IMR-90 (cell line): ENCODE data around the gene GOLT1A. TPM values are rescaled to one million over a fixed set of nuclear protein-coding genes. Genes with fewer than 3 reads are reported as not detected.

Experiments used
- ATAC-seq: fragments of 200-7000 bp; cut with Tn5 transposase; 2 replicates; pipeline ENCODE4 v1.9.1; 2020; ENCODE audit warnings: low read depth, mild to moderate bottlenecking, moderate library complexity
- BruUV-seq: library from RNA; stranded (reverse); fragments of 400-500 nt; replicated peaks from 2 replicates; lab custom pipeline; 2021; lab: Mats Ljungman, UMichigan
- CTCF ChIA-PET: fragments of 300-600 bp; formaldehyde crosslinking; extraction: SDS; loops from one replicate; lab custom pipeline; 2021; ENCODE audit warnings: antibody characterized with exemption; lab: Yijun Ruan, JAX
- POLR2A ChIA-PET: fragments of 300-600 bp; sonication (Branson Sonifier 250); formaldehyde crosslinking; loops from one replicate; lab custom pipeline; 2022; ENCODE audit warnings: antibody characterized with exemption; ENCODE audit not compliant: unreplicated experiment; lab: Charles Lee
- DNase-seq: peaks from one replicate; pipeline ENCODE4 v3.0.0; 2013
- H2AFZ ChIP-seq: replicated peaks from 2 replicates; pipeline ENCODE3; 2013; ENCODE audit warnings: low read length, mild to moderate bottlenecking; ENCODE audit not compliant: poor library complexity
- H2AK5ac ChIP-seq: 2 replicates; pipeline ENCODE4 v1.6.1; 2013; ENCODE audit warnings: low read depth, low read length, inconsistent platforms
- H2AK9ac ChIP-seq: replicated peaks from 2 replicates; pipeline ENCODE3; 2013; ENCODE audit warnings: mild to moderate bottlenecking, low read depth, low read length, moderate library complexity; ENCODE audit not compliant: poor library complexity
- H2BK120ac ChIP-seq: 2 replicates; pipeline ENCODE4 v1.6.1; 2013; ENCODE audit warnings: low read depth, low read length, inconsistent platforms
- H2BK15ac ChIP-seq: 3 replicates; pipeline ENCODE4 v1.6.1; 2013; ENCODE audit warnings: low read depth, low read length, inconsistent platforms
- H2BK20ac ChIP-seq: 2 replicates; pipeline ENCODE4 v1.6.1; 2013; ENCODE audit warnings: low read depth, mild to moderate bottlenecking, inconsistent platforms, low read length, moderate library complexity
- H2BK5ac ChIP-seq: 2 replicates; pipeline ENCODE4 v1.6.1; 2013; ENCODE audit warnings: mild to moderate bottlenecking, low read depth, low read length, inconsistent platforms; ENCODE audit not compliant: poor library complexity, severe bottlenecking
- H3K14ac ChIP-seq: replicated peaks from 2 replicates; pipeline ENCODE4 v1.6.1; 2013; ENCODE audit warnings: low read depth, low read length, inconsistent platforms
- H3K18ac ChIP-seq: 2 replicates; pipeline ENCODE4 v1.6.1; 2013; ENCODE audit warnings: low read depth, low read length, control low read depth
- H3K23ac ChIP-seq: 2 replicates; pipeline ENCODE4 v1.6.1; 2013; ENCODE audit warnings: low read depth, low read length, inconsistent platforms
- H3K27ac ChIP-seq: 2 replicates; pipeline ENCODE4 v1.5.1; 2013; ENCODE audit warnings: mild to moderate bottlenecking, control low read depth, low read length; ENCODE audit not compliant: insufficient read depth
- H3K27me3 ChIP-seq: 2 replicates; pipeline ENCODE4 v1.6.1; 2013; ENCODE audit warnings: low read length; ENCODE audit not compliant: control insufficient read depth, insufficient read depth
- H3K36me3 ChIP-seq: 2 replicates; pipeline ENCODE4 v1.6.1; 2013; ENCODE audit warnings: low read length, mixed read lengths; ENCODE audit not compliant: control insufficient read depth, insufficient read depth
- H3K4ac ChIP-seq: 2 replicates; pipeline ENCODE4 v1.6.1; 2013; ENCODE audit warnings: low read depth, low read length, inconsistent platforms
- H3K4me1 ChIP-seq: 2 replicates; pipeline ENCODE4 v1.6.1; 2013; ENCODE audit warnings: low read length, mixed read lengths; ENCODE audit not compliant: control insufficient read depth, insufficient read depth
- H3K4me2 ChIP-seq: 2 replicates; pipeline ENCODE4 v1.6.1; 2013; ENCODE audit warnings: low read depth, mild to moderate bottlenecking, control low read depth, low read length, moderate library complexity
- H3K4me3 ChIP-seq: 2 replicates; pipeline ENCODE4 v1.5.1; 2013; ENCODE audit warnings: low read depth, mild to moderate bottlenecking, control low read depth, low read length, moderate library complexity; ENCODE audit not compliant: insufficient read depth
- H3K56ac ChIP-seq: 2 replicates; pipeline ENCODE4 v1.6.1; 2013; ENCODE audit warnings: low read length, inconsistent platforms; ENCODE audit not compliant: insufficient read depth; ENCODE audit errors: extremely low read depth
- H3K79me1 ChIP-seq, 2 experiments: 2 replicates each; pipeline ENCODE4 v1.6.1; 2013; ENCODE audit warnings: low read length in 2 of 2, inconsistent platforms in 1 of 2, low read depth in 1 of 2
- H3K9ac ChIP-seq: 2 replicates; pipeline ENCODE4 v1.6.1; 2013; ENCODE audit warnings: low read depth, low read length, control low read depth
- H3K9me1 ChIP-seq: 2 replicates; pipeline ENCODE4 v1.6.1; 2013; ENCODE audit warnings: low read length, inconsistent platforms; ENCODE audit not compliant: insufficient read depth
- H3K9me3 ChIP-seq: 2 replicates; pipeline ENCODE4 v1.6.1; 2013; ENCODE audit warnings: low read length; ENCODE audit not compliant: control insufficient read depth, insufficient read depth
- H4K20me1 ChIP-seq: 2 replicates; pipeline ENCODE4 v1.6.1; 2013; ENCODE audit warnings: low read length, inconsistent platforms; ENCODE audit not compliant: insufficient read depth
- H4K5ac ChIP-seq: 2 replicates; pipeline ENCODE4 v1.6.1; 2013; ENCODE audit warnings: mild to moderate bottlenecking, low read depth, low read length, control low read depth
- H4K8ac ChIP-seq, 2 experiments: 2 replicates each; pipeline ENCODE4 v1.6.1; 2013; ENCODE audit warnings: low read depth in 2 of 2, low read length in 2 of 2, control low read depth in 1 of 2, inconsistent platforms in 1 of 2
- H4K91ac ChIP-seq: 2 replicates; pipeline ENCODE4 v1.6.1; 2013; ENCODE audit warnings: low read depth, low read length, inconsistent platforms; ENCODE audit not compliant: insufficient read depth
- BHLHE40 ChIP-seq: fragments of 150-350 bp; IDR thresholded peaks from 2 replicates; pipeline ENCODE4 v1.6.1; 2016; ENCODE audit warnings: mild to moderate bottlenecking, low read depth, low read length
- CEBPB ChIP-seq: IDR thresholded peaks from 2 replicates; pipeline ENCODE4 v1.6.1; 2012; ENCODE audit warnings: low read depth, low read length, improper control_type of control experiment
- CHD1 ChIP-seq: IDR thresholded peaks from 2 replicates; pipeline ENCODE4 v1.6.1; 2012; ENCODE audit warnings: low read depth, low read length, improper control_type of control experiment
- CTCF ChIP-seq: conservative IDR thresholded peaks from 2 replicates; pipeline ENCODE4 v1.5.1; 2012; ENCODE audit warnings: mild to moderate bottlenecking, low read depth, low read length, improper control_type of control experiment
- FOS ChIP-seq: fragments of 150-350 bp; IDR thresholded peaks from 2 replicates; pipeline ENCODE4 v1.6.1; 2016; ENCODE audit warnings: low read depth, low read length
- MAFK ChIP-seq: IDR thresholded peaks from 2 replicates; pipeline ENCODE4 v1.6.1; 2012; ENCODE audit warnings: low read depth, low read length, improper control_type of control experiment
- MAZ ChIP-seq: IDR thresholded peaks from 2 replicates; pipeline ENCODE4 v1.6.1; 2012; ENCODE audit warnings: low read depth, mild to moderate bottlenecking, low read length, improper control_type of control experiment, moderate library complexity, borderline replicate concordance
- MXI1 ChIP-seq: IDR thresholded peaks from 2 replicates; pipeline ENCODE4 v1.6.1; 2012; ENCODE audit warnings: low read depth, mild to moderate bottlenecking, low read length, moderate library complexity, borderline replicate concordance
- NFE2L2 ChIP-seq: fragments of 150-350 bp; IDR thresholded peaks from 2 replicates; pipeline ENCODE4 v1.6.1; 2016; ENCODE audit warnings: low read depth, mild to moderate bottlenecking, low read length
- POLR2A ChIP-seq: IDR thresholded peaks from 2 replicates; pipeline ENCODE4 v1.6.1; 2012; ENCODE audit warnings: mild to moderate bottlenecking, low read depth, low read length
- RAD21 ChIP-seq: IDR thresholded peaks from 2 replicates; pipeline ENCODE4 v1.6.1; 2012; ENCODE audit warnings: low read length, improper control_type of control experiment
- RFX5 ChIP-seq: IDR thresholded peaks from 2 replicates; pipeline ENCODE4 v1.8.0; 2012; ENCODE audit warnings: low read depth, mild to moderate bottlenecking, low read length, moderate library complexity
- WGBS, 2 experiments: methylation state at CpG; one replicate each; pipeline versions ENCODE4 v1.1.5 to v1.1.7; 2013; ENCODE audit warnings: missing lambda C conversion rate in 2 of 2; ENCODE audit not compliant: insufficient read length in 1 of 2; ENCODE audit errors: extremely low coverage in 2 of 2; 5-methylcytosine and 5-hydroxymethylcytosine counted together
- dilution Hi-C: fragments of 300-500 bp; cut with HindIII; formaldehyde crosslinking; loops from one replicate; pipeline ENCODE4 v1.14.3; 2018; ENCODE audit warnings: low sequenced_read_pairs; ENCODE audit not compliant: unreplicated experiment
- in situ Hi-C: fragments of 300-500 bp; cut with MboI; formaldehyde crosslinking; loops from 3 replicates; pipeline ENCODE4 v1.14.3; 2019; ENCODE audit warnings: low sequenced_read_pairs, inconsistent platforms, mixed read lengths
- intact Hi-C: fragments of 100-400 bp; cut with micrococcal nuclease; formaldehyde crosslinking; loops from 2 replicates; pipeline ENCODE4 v1.10.0; 2022
- polyA plus RNA-seq, 3 experiments: library from polyadenylated mRNA; depleted of rRNA; stranded (reverse); fragments of >200 nt; gene quantifications; 2 replicates each; pipeline ENCODE4 v1.2.3, GENCODE V29; 2012; ENCODE audit warnings: low replicate concordance in 1 of 3
- total RNA-seq: library from RNA; depleted of rRNA; stranded (reverse); fragments of >200 nt; gene quantifications from 2 replicates; pipeline ENCODE4 v1.2.3, GENCODE V29; 2012
- TF ChIP-seq, protein P1 (sequence below): fragments of 150-350 bp; IDR thresholded peaks from 2 replicates; pipeline ENCODE4 v1.6.1; 2017; ENCODE audit warnings: mild to moderate bottlenecking, antibody characterized with exemption, low read length, low read depth

Gene GOLT1A
- total and polyA plus RNA-seq, 2 of the 4 experiments (the other 2 are of a cell fraction), result 0.32 TPM; not detected in 1

DNA sequence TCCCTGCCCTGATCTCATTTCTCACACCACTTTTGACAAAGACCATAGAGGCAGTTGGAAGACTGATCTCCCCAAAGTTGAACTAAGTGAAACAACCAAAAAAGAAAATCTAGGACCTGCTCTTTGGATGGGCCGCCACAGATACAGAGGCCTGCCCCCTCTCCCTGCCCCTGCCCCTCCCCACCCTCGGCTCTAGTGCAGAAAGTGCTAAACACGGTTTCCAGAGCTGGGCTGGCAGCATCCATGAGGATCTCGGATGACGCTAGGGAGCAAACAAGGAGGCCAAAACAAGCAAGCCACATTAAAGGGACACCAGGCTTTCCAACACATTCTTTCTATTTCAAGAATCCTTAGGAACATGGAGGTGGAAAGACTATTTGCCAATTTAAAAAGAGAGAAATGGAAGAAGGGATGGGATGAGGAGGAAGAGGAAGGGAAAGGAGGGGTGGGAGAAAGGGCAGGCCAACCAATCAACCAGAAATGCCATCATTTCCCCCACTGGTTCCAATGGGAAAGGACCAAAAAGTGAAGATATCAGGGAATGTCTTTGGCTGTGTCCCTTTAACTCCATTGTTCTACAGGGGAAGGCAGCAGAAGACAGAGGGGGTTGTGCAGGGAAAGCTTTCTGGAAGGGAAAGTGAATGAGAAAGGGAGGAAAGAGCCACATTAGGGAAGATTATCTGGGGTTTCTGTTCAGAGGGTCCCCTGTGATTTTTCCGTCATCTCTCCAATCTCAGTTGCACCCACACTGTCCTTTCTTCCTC is 38.3 kb upstream of the GOLT1A start (continued):
- no peak for TF ChIP-seq MAZ

GRCh38 chr1:204251286-204251685 is 37.5 kb upstream of the GOLT1A start:
- DNase-seq, result no peak
- no peaks in the 10 kb centered on the region for H3K79me1 ChIP-seq
- CTCF ChIA-PET, result interaction anchor here (0.6 kb wide), 1 partner anchor 108 kb away, joined by 3 read pairs; the partner anchor contains the start of gene PLEKHA6
- TF ChIP-seq MXI1 (no peak), BHLHE40 (no peak), NFE2L2 (no peak), FOS (no peak), CTCF (no peak), MAFK (no peak), CEBPB (no peak), MAZ (no peak), RAD21 (no peak), CHD1 (no peak), RFX5 (no peak), POLR2A (no peak)
- TF ChIP-seq, protein P1, sequence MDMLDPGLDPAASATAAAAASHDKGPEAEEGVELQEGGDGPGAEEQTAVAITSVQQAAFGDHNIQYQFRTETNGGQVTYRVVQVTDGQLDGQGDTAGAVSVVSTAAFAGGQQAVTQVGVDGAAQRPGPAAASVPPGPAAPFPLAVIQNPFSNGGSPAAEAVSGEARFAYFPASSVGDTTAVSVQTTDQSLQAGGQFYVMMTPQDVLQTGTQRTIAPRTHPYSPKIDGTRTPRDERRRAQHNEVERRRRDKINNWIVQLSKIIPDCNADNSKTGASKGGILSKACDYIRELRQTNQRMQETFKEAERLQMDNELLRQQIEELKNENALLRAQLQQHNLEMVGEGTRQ, result no peak

More at GRCh38 chr1:204251286-204251685, 37.5 kb upstream of the GOLT1A start:
- Histone ChIP-seq H2AFZ (no peak overlapping the region), H3K27me3 (no peaks in the 10 kb centered on the region), H4K91ac (no peak overlapping the region), H3K18ac (no peak overlapping the region), H4K20me1 (no peaks in the 10 kb centered on the region), H4K8ac (no peak overlapping the region), H3K4me3 (no peak overlapping the region), H2BK5ac (no peak overlapping the region), H3K23ac (no peak overlapping the region), H3K27ac (no peak overlapping the region), H2BK20ac (no peak overlapping the region), H3K9ac (no peak overlapping the region), H2AK5ac (no peak overlapping the region), H3K14ac (no peak overlapping the region), H3K9me1 (peaks cover 2% of the 10 kb centered on the region; the same call in 1 of the 2 replicates), H3K4me1 (peaks cover 17% of the 10 kb centered on the region), H2AK9ac (no peak overlapping the region), H2BK120ac (no peak overlapping the region), H4K5ac (no peak overlapping the region), H3K4ac (no peak overlapping the region), H2BK15ac (no peak overlapping the region), H3K56ac (no peak overlapping the region), H3K4me2 (no peak overlapping the region), H3K36me3 (peaks cover 5% of the 10 kb centered on the region; the same call in 1 of the 2 replicates), H3K9me3 (no peaks in the 10 kb centered on the region)
- dilution Hi-C loops, result no loop called here
- POLR2A ChIA-PET, result no interaction called here
- no TSS peak for BruUV-seq
- intact Hi-C loops, result no loop called here
- in situ Hi-C loops, result loop anchor here (5.0 kb wide), 1 partner anchor 111 kb away; no protein-coding TSS in a partner anchor
- 86% methylated on average over 3 of the region's 7 CpGs; no CpG with 5 or more reads in 1 of the 2 experiments for WGBS, 2 experiments
- no peak for ATAC-seq
